HG03045 (cell line): Measurements from ENCODE around the gene C1QTNF9.
"Not testable (repeated sequence)": the region's sequence is repeated elsewhere in the genome, so short reads cannot be mapped to it uniquely, and the experiment has no call there.

ENCODE experiments used
- ATAC-seq: cut with Tn5 transposase; IDR thresholded peaks from one replicate; pipeline ENCODE4 v1.9.1; 2021; ENCODE audit warnings: mild to moderate bottlenecking, moderate library complexity; ENCODE audit not compliant: unreplicated experiment

Gene C1QTNF9

GRCh38 chr13:24359252-24359651 is 49.9 kb downstream of the C1QTNF9 start:
- not testable (repeated sequence) for ATAC-seq

GRCh38 chr13:24360106-24360505 is 50.7 kb downstream of the C1QTNF9 start:
- no peak for ATAC-seq

DNA sequence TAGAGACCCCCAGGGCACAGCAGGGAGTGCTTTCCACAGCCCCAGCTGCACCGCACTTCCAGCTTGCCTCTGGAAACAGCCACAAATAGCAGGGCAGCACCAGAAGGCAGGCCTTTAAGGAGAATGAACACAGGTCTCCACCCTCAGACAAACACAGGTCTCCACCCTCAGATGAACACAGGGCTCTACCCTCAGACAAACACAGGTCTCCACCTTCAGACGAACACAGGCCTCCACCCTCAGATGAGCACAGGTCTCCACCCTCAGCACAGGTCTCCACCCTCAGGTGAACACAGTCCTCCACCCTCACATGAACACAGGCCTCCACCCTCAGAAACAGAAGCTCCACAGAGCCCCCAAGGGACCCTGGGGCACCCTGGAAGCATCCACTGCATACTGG is 51.7 kb downstream of the C1QTNF9 start:
- ATAC-seq = no peak

DNA sequence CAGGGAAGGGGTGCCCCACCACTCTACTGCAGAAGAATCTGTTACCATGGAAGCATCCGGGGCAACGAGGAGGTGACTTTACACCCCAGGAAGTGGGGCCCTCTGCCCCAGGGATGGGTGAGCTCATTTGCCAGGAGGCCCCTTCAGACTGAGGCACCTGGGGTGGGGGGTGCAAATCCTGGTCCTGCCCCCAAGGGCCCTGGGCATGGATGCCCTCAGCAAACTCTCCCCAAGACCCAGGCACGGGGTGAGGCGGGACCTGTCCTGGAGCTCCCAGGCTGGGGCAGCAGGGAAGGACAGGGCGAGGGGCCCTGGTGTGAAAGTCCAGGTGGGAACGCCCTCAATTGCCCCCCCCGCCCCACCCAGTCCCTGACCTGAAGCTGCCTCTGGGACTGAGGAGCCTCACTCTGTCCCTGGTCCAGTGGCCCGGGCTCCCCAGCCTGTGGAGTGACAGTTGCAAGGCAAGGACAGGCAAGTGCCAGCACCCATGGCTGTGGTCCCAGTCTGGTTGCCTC is 52.5 kb downstream of the C1QTNF9 start:
- no peak for ATAC-seq

DNA sequence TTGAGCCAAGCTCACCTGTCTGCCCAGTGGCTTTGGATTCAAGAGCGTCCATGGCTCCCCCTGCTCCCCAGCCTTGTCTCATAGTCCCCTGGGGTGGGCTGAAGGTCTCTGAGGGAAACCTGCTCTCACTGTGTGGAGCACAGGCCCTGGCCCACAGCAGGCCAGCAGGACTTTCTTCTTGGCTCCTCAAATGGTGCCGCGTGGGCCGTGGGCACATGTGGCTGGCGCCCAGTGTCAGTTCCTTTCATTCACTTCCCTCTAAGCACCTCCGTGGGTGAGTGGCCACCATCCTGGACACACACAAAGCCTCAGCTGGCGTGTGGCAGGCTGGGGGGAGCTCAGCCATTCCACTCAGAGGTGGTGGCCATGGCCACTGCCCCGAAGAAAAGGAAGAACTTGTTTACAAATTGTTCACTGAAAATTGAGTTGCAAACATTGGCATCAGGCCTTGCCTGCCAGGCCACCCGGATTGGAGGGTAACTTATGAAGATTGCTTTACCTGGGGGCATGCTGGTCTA is 53.1 kb downstream of the C1QTNF9 start:
- no peak for ATAC-seq

- ATAC-seq = no peak
Observed at GRCh38 chr13:24365191-24365590, 55.8 kb downstream of the C1QTNF9 start.

DNA sequence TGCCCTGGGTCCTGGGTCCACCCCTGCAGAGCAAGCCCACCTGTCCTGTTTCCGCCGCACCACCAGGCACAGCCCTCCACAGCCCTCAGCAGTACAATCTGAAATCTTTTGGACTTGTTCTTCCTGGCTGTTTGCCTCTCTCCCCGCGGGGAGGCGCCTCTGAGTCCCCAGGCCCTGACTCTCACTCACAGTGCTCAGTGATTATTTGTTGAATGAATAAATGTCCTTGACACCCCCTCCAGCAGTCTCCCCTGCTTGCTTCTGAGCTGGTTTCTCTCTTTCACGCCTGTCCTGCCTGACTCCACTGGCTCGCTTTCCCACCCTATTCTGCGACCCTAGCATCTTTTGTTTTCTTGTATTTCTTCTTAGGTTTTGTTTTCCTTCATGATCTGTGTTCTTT is 56.9 kb downstream of the C1QTNF9 start:
- not testable (repeated sequence) for ATAC-seq

- not testable (repeated sequence) for ATAC-seq
Observed at GRCh38 chr13:24371273-24371672, 61.9 kb downstream of the C1QTNF9 start.
